HG02973 (cell line): Measurements from ENCODE around the gene PRKN.

Experiments used
- ATAC-seq: cut with Tn5 transposase; IDR thresholded peaks from one replicate; pipeline ENCODE4 v1.9.1; 2021; ENCODE audit warnings: moderate library complexity; ENCODE audit not compliant: unreplicated experiment

PRKN gene

DNA sequence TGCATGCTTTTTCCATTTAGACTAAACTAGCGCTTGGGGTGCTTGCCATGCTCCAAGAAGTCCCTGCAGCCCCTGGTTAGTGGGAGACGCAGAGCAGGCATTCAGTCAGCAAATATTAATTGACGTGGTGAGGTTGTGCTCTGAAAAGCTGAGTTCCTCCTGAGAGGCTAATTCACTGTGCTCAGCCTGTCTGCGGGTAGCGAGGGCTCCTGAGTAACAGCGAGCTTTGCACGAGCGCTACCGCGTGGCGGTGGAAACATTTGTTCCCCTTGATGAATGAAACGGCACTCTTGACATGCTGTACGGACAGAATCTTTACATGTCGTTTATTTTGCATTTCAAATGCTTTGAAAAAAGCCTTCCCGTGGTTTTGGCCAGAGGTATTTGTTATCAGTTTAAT is 1283.1 kb downstream of the PRKN start:
- ATAC-seq, result no peak

GRCh38 chr6:161443848-161444247 is 1283.7 kb downstream of the PRKN start:
- ATAC-seq, result no peak

DNA sequence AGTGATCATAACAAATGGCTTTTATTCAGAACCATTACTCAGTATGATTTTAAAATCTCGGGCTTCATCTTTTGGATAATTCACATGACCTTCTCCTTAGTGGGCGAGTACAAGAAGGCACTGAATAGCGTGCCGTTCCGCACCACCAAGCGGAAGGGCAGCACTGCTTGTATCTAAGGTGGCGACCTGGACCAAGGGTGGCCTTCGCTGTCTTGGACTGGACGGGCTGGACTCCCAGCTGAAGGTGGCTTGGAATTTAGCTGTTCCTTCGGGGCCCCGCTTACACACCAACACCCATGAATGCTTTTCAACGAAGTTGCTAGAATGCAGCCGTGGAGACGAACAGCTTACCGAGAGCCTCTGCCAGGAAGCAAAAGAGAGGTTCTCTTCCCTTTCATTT is 1285.1 kb downstream of the PRKN start:
- ATAC-seq, result no peak

DNA sequence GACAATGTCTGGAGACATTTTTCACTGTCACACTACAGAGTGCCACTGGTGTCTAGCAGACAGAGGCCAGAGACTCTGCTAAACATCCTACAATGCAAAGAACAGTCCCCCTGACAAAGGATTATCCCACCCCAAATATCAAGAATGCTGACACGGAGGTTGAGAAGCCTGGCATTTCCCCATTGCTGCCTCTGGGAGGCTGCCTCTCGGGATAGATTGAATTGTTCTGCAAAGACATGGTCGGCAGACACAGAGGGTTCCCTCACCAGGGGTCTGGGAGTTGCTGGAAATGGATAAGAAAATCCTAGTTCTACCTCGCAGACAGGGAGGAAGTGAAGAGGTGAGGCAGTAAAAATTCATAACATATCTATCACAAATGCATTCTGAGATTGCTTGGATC is 1287.3 kb downstream of the PRKN start:
- ATAC-seq, result no peak

DNA sequence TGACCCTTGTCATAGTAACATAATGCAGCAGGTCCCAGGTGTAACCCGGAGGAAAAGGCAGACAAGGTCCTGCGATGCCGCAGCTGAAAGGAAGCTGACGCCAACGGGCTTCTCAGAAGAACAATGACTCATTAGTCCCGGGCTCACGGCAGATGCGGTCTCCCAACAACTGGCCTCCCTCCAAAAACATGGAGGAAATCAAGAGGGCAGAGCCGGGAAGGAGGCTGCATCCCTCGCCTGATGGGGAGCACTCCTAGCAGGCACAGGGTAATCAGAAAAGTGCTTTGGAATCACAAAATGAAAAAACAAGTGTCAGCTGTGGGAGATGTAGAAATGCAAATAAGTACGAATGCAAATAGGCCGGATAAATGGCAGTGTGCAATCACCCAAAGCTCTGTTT is 1288.5 kb downstream of the PRKN start:
- no peak for ATAC-seq

DNA sequence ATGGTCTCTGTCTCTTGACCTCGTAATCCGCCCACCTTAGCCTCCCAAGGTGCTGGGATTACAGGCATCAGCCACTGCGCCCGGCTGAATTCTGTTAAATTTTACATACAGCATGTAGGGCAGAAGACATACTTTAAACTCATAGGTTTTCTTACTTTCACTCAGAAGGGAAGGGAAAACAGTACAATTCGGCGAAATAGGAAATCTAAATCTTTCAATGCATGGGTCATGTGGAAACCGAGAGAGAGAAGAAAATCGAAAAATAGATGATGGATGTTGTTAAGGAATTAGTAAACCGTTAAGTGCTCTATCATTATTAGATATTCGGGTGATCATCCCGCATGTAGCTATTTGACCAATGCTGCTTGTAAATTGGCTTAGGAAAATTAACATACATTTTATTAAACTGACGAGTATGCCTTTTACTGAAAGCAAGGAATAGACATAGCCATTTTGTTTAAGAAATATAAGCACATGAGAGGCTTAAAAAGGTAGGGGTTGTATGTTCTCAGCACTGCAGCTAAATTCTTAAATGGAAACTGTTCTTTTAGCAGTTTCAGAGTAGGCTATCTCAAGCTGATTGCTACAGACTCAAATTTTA is 1289.0 kb downstream of the PRKN start:
- ATAC-seq, result no peak

- ATAC-seq, result no peak
Measured at GRCh38 chr6:161437851-161438250, 1289.7 kb downstream of the PRKN start.

GRCh38 chr6:161436106-161436876 is 1291.3 kb downstream of the PRKN start:
- ATAC-seq, result no peak

DNA sequence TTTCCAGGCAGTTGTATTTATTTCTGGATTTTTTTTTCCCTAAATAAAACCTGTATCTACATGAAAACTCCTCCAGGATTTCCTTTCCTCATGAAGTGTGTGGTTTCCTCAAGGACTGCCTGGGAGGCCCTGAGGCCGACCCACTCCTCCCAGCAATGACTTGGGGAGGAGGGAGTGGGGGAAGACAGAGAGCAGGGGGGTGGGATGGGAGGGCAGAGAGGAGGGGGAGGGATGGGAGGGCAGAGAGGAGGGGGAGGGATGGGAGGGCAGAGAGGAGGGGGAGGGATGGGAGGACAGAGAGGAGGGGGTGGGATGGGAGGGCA is 1291.9 kb downstream of the PRKN start:
- no peak for ATAC-seq

- no peak for ATAC-seq
Measured at GRCh38 chr6:161434921-161435747, 1292.4 kb downstream of the PRKN start.

- no peak for ATAC-seq
Measured at GRCh38 chr6:161434350-161434749, 1293.2 kb downstream of the PRKN start.

GRCh38 chr6:161432546-161432945 is 1295.0 kb downstream of the PRKN start:
- no peak for ATAC-seq

- ATAC-seq, result no peak
Measured at GRCh38 chr6:161429921-161430490, 1297.6 kb downstream of the PRKN start.

DNA sequence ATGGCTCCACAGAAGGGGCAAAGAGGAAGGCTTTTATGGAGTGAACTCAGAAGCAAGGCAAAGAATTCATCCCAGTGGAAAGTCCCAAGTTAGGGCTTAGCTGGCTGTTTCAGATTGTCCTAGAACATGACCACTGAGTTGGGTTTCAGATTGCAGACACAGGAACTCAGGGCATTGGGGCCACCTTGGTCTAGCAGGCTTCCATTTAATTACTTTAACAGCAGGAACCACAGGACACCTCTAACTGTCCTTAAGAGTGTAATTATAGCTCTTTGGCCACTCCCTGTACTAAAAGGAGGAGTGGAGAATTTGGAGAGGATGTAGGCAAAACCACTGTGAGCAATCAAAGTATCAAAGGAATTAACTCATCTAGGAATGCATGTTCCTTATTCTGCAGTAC is 1303.1 kb downstream of the PRKN start:
- no peak for ATAC-seq

- no peak for ATAC-seq
Measured at GRCh38 chr6:161422710-161423680, 1304.6 kb downstream of the PRKN start.

GRCh38 chr6:161418463-161418945 is 1309.1 kb downstream of the PRKN start:
- peak; percentile 69 for ATAC-seq

DNA sequence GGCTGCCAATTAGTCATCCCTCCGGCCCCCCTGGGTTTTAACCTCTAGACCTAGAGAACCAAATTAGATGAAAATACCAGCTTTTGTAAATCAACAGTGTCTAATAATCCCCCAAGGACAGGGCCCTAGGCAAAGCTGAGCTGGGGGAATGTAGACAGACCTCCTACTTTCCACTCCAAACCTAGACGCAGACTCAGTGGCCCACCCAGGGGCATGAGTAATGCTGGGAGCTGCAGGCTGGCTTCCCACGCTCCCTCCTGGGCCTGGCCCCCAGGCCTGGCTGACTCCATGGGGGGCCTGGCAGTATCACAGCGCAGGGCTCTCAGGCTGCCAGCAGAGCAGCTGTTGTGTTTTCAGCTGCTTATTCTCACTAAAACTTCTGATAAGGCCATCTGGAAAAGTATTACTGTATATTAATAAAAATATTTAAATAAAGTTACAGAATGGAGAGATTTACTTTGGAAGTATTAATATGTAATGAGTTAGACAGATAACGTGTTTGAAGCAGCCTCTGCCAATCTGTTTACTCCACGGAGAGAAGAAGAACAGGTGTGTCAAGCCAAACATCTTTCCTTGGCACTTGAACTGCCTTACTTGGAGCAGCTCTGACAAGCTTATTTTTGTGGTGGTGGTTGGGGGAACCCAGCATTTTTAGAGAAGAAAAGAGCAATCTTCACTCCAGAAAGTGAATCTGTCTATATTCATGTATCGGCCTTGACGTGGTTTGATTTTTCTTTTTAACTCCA is 1309.7 kb downstream of the PRKN start:
- ATAC-seq, result no peak

DNA sequence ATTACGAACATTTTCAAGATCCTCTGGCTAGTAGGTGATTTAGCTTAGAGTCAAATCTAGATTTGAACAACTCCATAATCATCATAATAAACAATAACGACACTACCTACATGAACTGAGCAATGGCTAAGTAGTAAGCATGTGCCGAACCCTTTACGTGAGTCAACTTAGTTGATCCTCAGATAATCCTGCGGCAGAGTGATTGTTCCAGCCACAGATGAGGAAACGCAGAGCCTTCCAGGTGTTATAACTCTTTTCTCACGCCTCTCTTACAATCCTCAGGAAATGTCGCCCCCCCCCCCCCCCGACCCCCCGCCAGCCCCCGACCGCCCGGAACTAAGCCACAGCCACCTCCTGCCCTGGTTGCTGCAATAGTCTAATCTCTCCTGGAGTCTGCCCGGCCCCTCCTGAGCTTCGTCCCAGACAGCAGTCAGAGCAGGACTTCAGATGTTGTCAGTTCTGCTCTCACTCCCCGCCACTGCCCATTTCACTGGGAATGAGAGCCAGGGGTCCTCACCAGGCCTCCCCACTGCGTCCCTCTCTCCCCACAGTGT is 1312.2 kb downstream of the PRKN start:
- ATAC-seq, result no peak

GRCh38 chr6:161414707-161415106 is 1312.9 kb downstream of the PRKN start:
- ATAC-seq, result no peak
